MM.1S (cell line): ENCODE results near the gene GLRX2.

Experiments used
- DNase-seq: peaks from one replicate; pipeline ENCODE4 v3.0.0-alpha.2; 2015
- H2AFZ ChIP-seq: fragments of 300-600 bp; sonication (generic); 2 replicates; pipeline ENCODE4 v1.6.0; 2016; ENCODE audit warnings: antibody characterized with exemption, low read length
- H3F3A ChIP-seq: fragments of 300-600 bp; sonication (generic); 2 replicates; pipeline ENCODE4 v1.6.1; 2016; ENCODE audit warnings: mild to moderate bottlenecking, antibody characterized with exemption, low read length, moderate library complexity, mixed read lengths; ENCODE audit not compliant: insufficient read depth
- H3K27ac ChIP-seq: fragments of 300-600 bp; sonication (generic); 2 replicates; pipeline ENCODE4 v1.5.1; 2016; ENCODE audit warnings: mild to moderate bottlenecking, low read length
- H3K27me3 ChIP-seq: fragments of 300-600 bp; sonication (generic); replicated peaks from 2 replicates; pipeline ENCODE4 v1.6.0; 2016; ENCODE audit warnings: low read length; ENCODE audit not compliant: insufficient read depth
- H3K36me3 ChIP-seq: fragments of 300-600 bp; sonication (generic); replicated peaks from 2 replicates; pipeline ENCODE4 v1.6.1; 2016; ENCODE audit warnings: mild to moderate bottlenecking, low read length, mixed read lengths; ENCODE audit not compliant: insufficient read depth
- H3K4me1 ChIP-seq: fragments of 300-600 bp; sonication (generic); 2 replicates; pipeline ENCODE4 v1.6.1; 2016; ENCODE audit warnings: low read length, mixed read lengths
- H3K4me2 ChIP-seq: fragments of 300-600 bp; sonication (generic); 2 replicates; pipeline ENCODE4 v1.6.0; 2016; ENCODE audit warnings: low read depth, low read length
- H3K4me3 ChIP-seq: fragments of 300-600 bp; sonication (generic); 2 replicates; pipeline ENCODE4 v1.5.1; 2016; ENCODE audit warnings: low read length, mixed read lengths
- H3K79me2 ChIP-seq: fragments of 300-600 bp; sonication (generic); 2 replicates; pipeline ENCODE4 v1.6.1; 2016; ENCODE audit warnings: mixed run types, low read length, mixed read lengths
- H3K9ac ChIP-seq: fragments of 300-600 bp; sonication (generic); 2 replicates; pipeline ENCODE4 v1.6.1; 2016; ENCODE audit warnings: low read length, mixed read lengths
- H3K9me2 ChIP-seq: fragments of 300-600 bp; sonication (generic); replicated peaks from 2 replicates; pipeline ENCODE4 v1.6.1; 2016; ENCODE audit warnings: mild to moderate bottlenecking, low read length, mixed read lengths; ENCODE audit not compliant: insufficient read depth
- H3K9me3 ChIP-seq: fragments of 300-600 bp; sonication (generic); replicated peaks from 2 replicates; pipeline ENCODE4 v1.6.1; 2016; ENCODE audit warnings: mild to moderate bottlenecking, low read length, mixed read lengths; ENCODE audit not compliant: insufficient read depth
- H4K20me1 ChIP-seq: fragments of 300-600 bp; sonication (generic); 2 replicates; pipeline ENCODE4 v1.6.1; 2016; ENCODE audit warnings: mild to moderate bottlenecking, low read length, moderate library complexity, mixed read lengths; ENCODE audit not compliant: insufficient read depth
- CTCF ChIP-seq: fragments of 300-600 bp; sonication (generic); IDR thresholded peaks from 2 replicates; pipeline ENCODE4 v1.5.1; 2016; ENCODE audit warnings: antibody characterized with exemption, low read length, mixed read lengths
- EZH2 ChIP-seq: fragments of 300-600 bp; sonication (generic); optimal IDR thresholded peaks from 2 replicates; pipeline ENCODE3; 2017; ENCODE audit warnings: low read depth, mild to moderate bottlenecking, antibody characterized with exemption, low read length, mixed read lengths
- EZH2phosphoT487 ChIP-seq: fragments of 300-600 bp; sonication (generic); IDR thresholded peaks from 2 replicates; pipeline ENCODE4 v1.6.1; 2018; ENCODE audit warnings: antibody characterized with exemption, low read length

The GLRX2 gene

GRCh38 chr1:193143285-193143684 lies 38.1 kb upstream of the GLRX2 start:
- Histone ChIP-seq H3K9ac (no peak overlapping the region), H3K27me3 (no peaks in the 10 kb centered on the region), H3K79me2 (peaks cover 59% of the 10 kb centered on the region), H3K9me2 (no peaks in the 10 kb centered on the region), H3K4me2 (no peak overlapping the region), H3K4me3 (no peak overlapping the region), H3K36me3 (peaks cover 21% of the 10 kb centered on the region), H3K4me1 (0 out of 2 replicates have a peak, but pooled peaks cover 8% of the 10 kb centered on the region), H3F3A (0 out of 2 replicates have a peak, but pooled peaks cover 3% of the 10 kb centered on the region), H4K20me1 (no peaks in the 10 kb centered on the region; the same call in 1 of the 2 replicates), H2AFZ (no peak overlapping the region), H3K9me3 (no peaks in the 10 kb centered on the region), H3K27ac (no peak overlapping the region)
- no peak for TF ChIP-seq EZH2phosphoT487
- TF ChIP-seq CTCF = peak; percentile 33
- no peak for TF ChIP-seq EZH2
- DNase-seq = no peak

- no peak overlapping the region for H3K4me3 ChIP-seq
- peaks cover 62% of the 10 kb centered on the region for H3K79me2 ChIP-seq
- peaks cover 22% of the 10 kb centered on the region; the same call in 1 of the 2 replicates for H3K36me3 ChIP-seq
- no peaks in the 10 kb centered on the region for H3K27me3 ChIP-seq
- DNase-seq = no peak
- no peak overlapping the region for H3K9ac ChIP-seq
- no peaks in the 10 kb centered on the region for H3K9me2 ChIP-seq
- TF ChIP-seq EZH2 = no peak
- TF ChIP-seq EZH2phosphoT487 = no peak
- TF ChIP-seq CTCF = no peak
- H2AFZ ChIP-seq = no peak overlapping the region
- H3K9me3 ChIP-seq = no peaks in the 10 kb centered on the region
- H3K4me2 ChIP-seq = no peak overlapping the region
- H3F3A ChIP-seq = 0 out of 2 replicates have a peak, but pooled peaks cover 3% of the 10 kb centered on the region
- H3K27ac ChIP-seq = no peak overlapping the region
- 0 out of 2 replicates have a peak, but pooled peaks cover 8% of the 10 kb centered on the region for H3K4me1 ChIP-seq
- no peaks in the 10 kb centered on the region; the same call in 1 of the 2 replicates for H4K20me1 ChIP-seq
Measured at GRCh38 chr1:193142409-193142808, 37.2 kb upstream of the GLRX2 start.

- no peak for DNase-seq
- peaks cover 25% of the 10 kb centered on the region for H3K36me3 ChIP-seq
- no peak overlapping the region for H2AFZ ChIP-seq
- peaks cover 66% of the 10 kb centered on the region for H3K79me2 ChIP-seq
- H3K4me3 ChIP-seq = no peak overlapping the region
- no peak overlapping the region for H3K27ac ChIP-seq
- H3K27me3 ChIP-seq = no peaks in the 10 kb centered on the region
- no peak overlapping the region for H3K4me2 ChIP-seq
- TF ChIP-seq EZH2 = no peak
- no peak for TF ChIP-seq EZH2phosphoT487
- no peak for TF ChIP-seq CTCF
- H4K20me1 ChIP-seq = no peaks in the 10 kb centered on the region; the same call in 1 of the 2 replicates
- no peaks in the 10 kb centered on the region for H3K9me3 ChIP-seq
- 0 out of 2 replicates have a peak, but pooled peaks cover 8% of the 10 kb centered on the region for H3K4me1 ChIP-seq
- H3K9me2 ChIP-seq = no peaks in the 10 kb centered on the region
- no peak overlapping the region for H3K9ac ChIP-seq
- H3F3A ChIP-seq = 0 out of 2 replicates have a peak, but pooled peaks cover 3% of the 10 kb centered on the region
Measured at GRCh38 chr1:193141804-193142203, 36.6 kb upstream of the GLRX2 start.
